IPS-NIHi7 (cell line): ENCODE data around the gene BCL2L1.

Experiments
- DNase-seq: peaks from one replicate; pipeline ENCODE4 v3.0.0; 2012; ENCODE audit warnings: mixed read lengths; ENCODE audit errors: extremely low spot score

The BCL2L1 gene

GRCh38 chr20:31691646-31692275 lies 30.9 kb downstream of the BCL2L1 start:
- DNase-seq = peak; percentile 17

GRCh38 chr20:31690124-31690666 lies 32.5 kb downstream of the BCL2L1 start:
- DNase-seq = no peak

- DNase-seq = no peak
Observed at GRCh38 chr20:31689141-31689540, 33.5 kb downstream of the BCL2L1 start.

GRCh38 chr20:31687777-31688176 lies 34.9 kb downstream of the BCL2L1 start:
- DNase-seq = no peak

- no peak for DNase-seq
Observed at GRCh38 chr20:31685853-31686643, 36.6 kb downstream of the BCL2L1 start.

GRCh38 chr20:31684153-31685015 lies 38.3 kb downstream of the BCL2L1 start:
- DNase-seq = no peak

- DNase-seq = no peak
Observed at GRCh38 chr20:31682927-31683326, 39.7 kb downstream of the BCL2L1 start.

GRCh38 chr20:31682352-31682751 lies 40.3 kb downstream of the BCL2L1 start:
- DNase-seq = no peak

GRCh38 chr20:31681769-31682168 lies 40.9 kb downstream of the BCL2L1 start:
- no peak for DNase-seq

- no peak for DNase-seq
Observed at GRCh38 chr20:31681128-31681727, 41.4 kb downstream of the BCL2L1 start.

GRCh38 chr20:31680286-31681127 lies 42.2 kb downstream of the BCL2L1 start:
- DNase-seq = no peak

GRCh38 chr20:31679357-31680285 lies 43.0 kb downstream of the BCL2L1 start:
- no peak for DNase-seq

GRCh38 chr20:31678389-31679356 lies 44.0 kb downstream of the BCL2L1 start:
- DNase-seq = no peak

- DNase-seq = no peak
Observed at GRCh38 chr20:31677553-31678260, 45.0 kb downstream of the BCL2L1 start.

- DNase-seq = no peak
Observed at GRCh38 chr20:31676609-31676989, 46.1 kb downstream of the BCL2L1 start.

- DNase-seq = no peak
Observed at GRCh38 chr20:31675828-31676608, 46.6 kb downstream of the BCL2L1 start.
